ENCODE measurements around the gene DYNC2I2.
"Not testable (repeated sequence)": the region's sequence is repeated elsewhere in the genome, so short reads cannot be mapped to it uniquely, and the experiment has no call there.

DNA sequence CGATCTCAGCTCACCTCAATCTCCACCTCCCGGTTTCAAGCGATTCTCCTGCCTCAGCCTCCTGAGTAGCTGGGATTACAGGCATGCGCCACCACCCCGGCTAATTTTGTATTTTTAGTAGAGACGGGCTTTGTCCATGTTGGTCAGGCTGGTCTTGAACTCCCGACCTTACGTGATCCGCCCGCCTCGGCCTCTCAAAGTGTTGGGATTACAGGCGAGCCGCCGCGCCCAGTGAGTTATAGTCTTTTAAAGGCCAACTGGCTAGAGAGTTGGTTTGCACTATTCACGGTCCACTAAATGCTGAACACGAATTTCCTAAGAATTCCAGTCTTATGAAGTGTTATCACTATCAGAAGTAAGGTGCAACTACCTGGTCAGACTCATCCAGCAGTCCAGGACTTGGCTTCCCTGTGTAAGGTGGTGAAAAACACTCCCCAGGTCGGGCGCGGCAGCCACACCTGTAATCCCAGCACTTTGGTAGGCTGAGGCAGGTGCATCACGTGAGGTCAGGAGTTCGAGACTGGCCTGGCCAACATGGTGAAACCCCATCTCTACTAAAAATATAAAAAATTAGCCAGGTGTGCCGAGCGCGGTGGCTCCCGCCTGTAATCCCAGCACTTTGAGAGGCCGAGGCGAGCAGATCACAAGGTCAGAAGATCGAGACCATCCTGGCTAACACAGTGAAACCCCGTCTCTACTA is 42.6 kb upstream of the DYNC2I2 start:
- TF ChIP-seq CTCF (conservative IDR thresholded peaks at IDR 0.05; ENCODE audit: low read length); EZH2phosphoT487 (IDR thresholded peaks at IDR 0.05; ENCODE audit: borderline replicate concordance, low read depth, low read length): not testable (repeated sequence)

Data from OCI-LY7 (cell line).